HG02763 (cell line): ENCODE measurements around the gene SLC6A18.

Experiments
- ATAC-seq: cut with Tn5 transposase; IDR thresholded peaks from one replicate; pipeline ENCODE4 v1.9.1; 2021; ENCODE audit warnings: mild to moderate bottlenecking, moderate library complexity; ENCODE audit not compliant: unreplicated experiment

SLC6A18 gene

GRCh38 chr5:1203311-1203967 is 21.7 kb upstream of the SLC6A18 start:
- ATAC-seq, result no peak

GRCh38 chr5:1203968-1204692 is 21.1 kb upstream of the SLC6A18 start:
- ATAC-seq, result no peak

- ATAC-seq, result no peak
Measured at GRCh38 chr5:1204693-1205242, 20.4 kb upstream of the SLC6A18 start.

- ATAC-seq, result no peak
Measured at GRCh38 chr5:1205255-1206180, 19.7 kb upstream of the SLC6A18 start.

- no peak for ATAC-seq
Measured at GRCh38 chr5:1206521-1207412, 18.4 kb upstream of the SLC6A18 start.

- no peak for ATAC-seq
Measured at GRCh38 chr5:1207555-1207954, 17.6 kb upstream of the SLC6A18 start.

- ATAC-seq, result no peak
Measured at GRCh38 chr5:1208221-1208742, 16.9 kb upstream of the SLC6A18 start.

GRCh38 chr5:1208743-1209488 is 16.3 kb upstream of the SLC6A18 start:
- ATAC-seq, result no peak

GRCh38 chr5:1209489-1209852 is 15.7 kb upstream of the SLC6A18 start:
- ATAC-seq, result no peak

GRCh38 chr5:1209896-1210776 is 15.0 kb upstream of the SLC6A18 start:
- ATAC-seq, result no peak

GRCh38 chr5:1210832-1211251 is 14.3 kb upstream of the SLC6A18 start:
- no peak for ATAC-seq

- no peak for ATAC-seq
Measured at GRCh38 chr5:1211701-1212100, 13.5 kb upstream of the SLC6A18 start.

- ATAC-seq, result no peak
Measured at GRCh38 chr5:1212271-1212670, 12.9 kb upstream of the SLC6A18 start.

GRCh38 chr5:1212881-1213280 is 12.3 kb upstream of the SLC6A18 start:
- no peak for ATAC-seq

GRCh38 chr5:1213508-1214162 is 11.5 kb upstream of the SLC6A18 start:
- no peak for ATAC-seq

GRCh38 chr5:1214163-1214935 is 10.8 kb upstream of the SLC6A18 start:
- ATAC-seq, result no peak

GRCh38 chr5:1214936-1215220 is 10.3 kb upstream of the SLC6A18 start:
- no peak for ATAC-seq
